GM18867 (cell line): ENCODE results near the gene TPX2.

Source experiments
- ATAC-seq: cut with Tn5 transposase; IDR thresholded peaks from one replicate; pipeline ENCODE4 v1.9.1; 2021; ENCODE audit warnings: mild to moderate bottlenecking, moderate library complexity; ENCODE audit not compliant: unreplicated experiment

TPX2 gene

DNA sequence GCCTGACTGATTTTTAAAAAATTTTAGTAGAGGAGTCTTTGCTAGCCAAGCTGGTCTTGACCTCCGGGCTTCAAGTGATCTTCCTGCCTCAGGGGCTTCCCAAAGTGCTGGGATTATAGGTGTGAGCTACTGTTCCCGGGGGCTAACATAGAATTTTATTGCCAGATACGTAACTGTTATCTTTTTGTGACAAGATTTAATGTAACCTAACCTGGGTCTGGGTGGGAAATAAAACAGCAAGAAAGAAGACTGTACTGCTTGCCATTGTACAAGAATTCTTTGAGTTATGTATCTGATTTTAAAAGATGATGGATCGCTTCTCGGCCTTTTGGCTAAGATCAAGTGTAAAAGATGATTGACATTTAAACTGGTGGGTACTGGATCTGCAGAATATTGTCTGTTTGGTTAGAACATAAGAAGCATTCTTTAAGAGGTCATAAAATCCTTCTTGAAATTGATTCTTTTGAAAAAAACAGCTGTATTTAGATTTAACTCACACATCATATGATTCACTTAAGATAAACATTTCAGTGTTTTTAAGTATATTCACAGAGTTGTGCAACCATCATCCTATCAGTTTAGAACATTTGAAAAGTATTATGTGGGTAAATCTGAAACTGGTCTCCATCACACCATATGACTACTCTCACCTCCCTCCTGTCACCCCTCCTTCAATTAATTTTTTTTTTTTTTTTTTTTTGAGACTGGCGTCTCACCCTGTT lies 21.6 kb downstream of the TPX2 start:
- ATAC-seq: no peak

DNA sequence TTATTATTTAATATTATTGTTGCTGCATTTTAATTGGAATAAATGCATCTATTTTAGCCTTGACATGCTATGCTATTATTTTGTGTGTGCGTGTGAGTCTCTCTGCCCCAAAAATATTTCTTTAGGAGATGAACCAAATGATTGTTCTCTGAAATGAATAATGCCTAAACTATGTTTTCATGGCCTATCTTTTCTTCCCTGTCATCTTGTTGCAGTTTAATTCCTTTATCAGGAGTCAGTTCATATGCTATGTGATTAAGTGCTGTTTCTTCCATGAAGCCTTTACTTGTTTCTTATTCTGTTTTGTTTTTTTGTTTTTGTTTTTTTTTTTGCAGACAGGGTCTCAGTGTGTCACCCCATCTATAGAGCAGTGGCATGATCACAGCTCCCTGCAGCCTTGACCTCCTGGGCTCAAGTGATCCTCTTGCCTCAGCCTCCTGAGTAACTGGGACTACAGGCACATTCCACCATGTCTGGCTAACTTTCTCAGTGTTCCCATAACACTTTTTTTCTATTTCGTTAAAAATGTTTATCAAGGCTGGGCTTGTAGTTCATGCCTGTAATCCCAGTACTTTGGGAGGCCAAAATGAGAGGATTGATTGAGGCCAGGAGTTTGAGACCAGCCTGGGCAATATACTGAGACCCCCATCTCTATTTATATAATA lies 25.7 kb downstream of the TPX2 start:
- no peak for ATAC-seq

DNA sequence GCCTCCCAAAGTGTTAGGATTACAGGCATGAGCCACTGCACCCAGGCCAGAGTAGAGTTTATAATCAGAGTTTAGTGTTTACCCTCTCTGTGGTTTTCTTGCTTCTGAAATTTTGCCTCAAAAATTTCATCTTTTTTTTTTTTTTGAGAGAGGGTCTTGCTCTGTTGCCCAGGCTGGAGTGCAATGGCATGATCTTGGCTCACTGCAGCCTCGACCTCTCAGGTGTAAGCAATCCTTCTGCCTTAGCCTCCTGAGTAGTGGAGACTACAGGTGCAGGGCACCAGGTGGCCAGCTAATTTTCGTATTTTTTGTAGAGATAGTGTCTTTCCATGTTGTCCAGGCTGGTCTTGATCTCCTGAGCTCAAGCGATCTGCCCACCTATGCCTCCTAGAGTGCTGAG lies 28.7 kb downstream of the TPX2 start:
- no peak for ATAC-seq

DNA sequence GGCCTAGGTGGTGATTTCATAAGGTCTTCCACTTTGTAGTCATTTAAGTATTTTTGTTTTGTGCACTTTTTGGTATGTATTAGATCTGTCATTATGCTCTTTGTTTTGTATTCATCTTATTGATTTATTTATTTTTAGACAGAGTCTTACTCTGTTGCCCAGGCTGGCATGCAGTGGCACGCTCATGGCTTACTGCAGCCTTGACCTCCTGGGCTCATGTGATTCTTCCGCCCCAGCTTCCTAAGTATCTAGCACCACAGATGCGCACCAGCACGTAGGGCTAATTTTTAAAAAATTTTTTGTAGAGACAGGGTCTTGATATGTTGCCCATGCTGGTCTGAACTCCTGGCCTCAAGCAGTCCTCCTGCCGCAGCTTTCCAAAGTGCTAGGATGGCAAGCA lies 30.6 kb downstream of the TPX2 start:
- no peak for ATAC-seq

DNA sequence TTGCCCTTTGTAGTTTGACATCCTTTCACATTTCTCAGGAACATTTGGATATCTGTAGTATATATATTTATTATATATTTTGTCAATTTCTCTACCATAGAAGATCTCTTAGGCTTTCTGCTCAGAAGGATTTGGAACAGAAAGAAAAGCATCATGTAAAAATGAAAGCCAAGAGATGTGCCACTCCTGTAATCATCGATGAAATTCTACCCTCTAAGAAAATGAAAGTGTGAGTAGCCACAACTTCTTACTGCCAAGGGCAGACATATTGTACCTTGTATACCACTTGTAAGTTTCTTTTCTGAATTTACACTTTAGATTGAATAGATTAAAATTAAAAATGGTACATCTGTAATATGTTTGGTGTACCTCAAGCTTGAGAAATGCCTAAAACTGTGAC lies 31.2 kb downstream of the TPX2 start:
- no peak for ATAC-seq

DNA sequence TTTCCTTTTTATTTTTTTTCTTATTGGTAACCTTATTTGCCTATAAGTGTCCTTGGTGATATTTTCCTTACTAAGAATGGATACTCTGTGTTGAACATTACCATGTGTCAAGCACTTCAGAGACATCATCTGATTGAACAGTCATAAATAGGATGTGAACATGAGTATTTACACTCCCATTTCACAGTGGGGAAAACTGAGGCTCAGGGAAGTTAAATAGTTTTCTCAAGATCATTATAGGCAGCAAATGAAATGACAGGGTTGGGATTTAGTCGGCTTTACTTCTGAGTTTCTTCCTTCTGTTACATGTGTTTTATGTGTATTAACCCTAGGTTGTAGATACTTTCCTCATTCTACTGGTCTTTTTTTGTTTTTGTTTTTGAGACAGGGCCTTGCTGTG lies 35.3 kb downstream of the TPX2 start:
- no peak for ATAC-seq

DNA sequence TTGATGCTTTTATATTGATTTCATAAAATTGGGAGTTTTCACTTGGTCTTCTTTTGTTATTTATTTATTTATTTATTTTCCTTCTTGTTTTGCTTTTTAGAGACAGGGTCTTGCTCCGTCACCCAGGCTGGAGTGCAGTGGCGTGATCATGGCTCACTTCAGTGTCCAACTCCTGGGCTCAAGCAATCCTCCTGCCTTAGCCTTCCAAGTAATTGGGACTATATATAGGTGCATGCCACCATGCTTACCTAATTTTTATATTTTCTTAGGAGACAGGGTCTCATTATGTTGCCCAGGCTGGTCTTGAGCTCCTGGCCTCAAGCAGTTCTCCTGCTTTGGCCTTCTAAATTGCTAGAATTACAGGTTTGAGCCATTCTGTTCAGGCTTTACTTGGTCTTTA lies 41.7 kb downstream of the TPX2 start:
- ATAC-seq: no peak

DNA sequence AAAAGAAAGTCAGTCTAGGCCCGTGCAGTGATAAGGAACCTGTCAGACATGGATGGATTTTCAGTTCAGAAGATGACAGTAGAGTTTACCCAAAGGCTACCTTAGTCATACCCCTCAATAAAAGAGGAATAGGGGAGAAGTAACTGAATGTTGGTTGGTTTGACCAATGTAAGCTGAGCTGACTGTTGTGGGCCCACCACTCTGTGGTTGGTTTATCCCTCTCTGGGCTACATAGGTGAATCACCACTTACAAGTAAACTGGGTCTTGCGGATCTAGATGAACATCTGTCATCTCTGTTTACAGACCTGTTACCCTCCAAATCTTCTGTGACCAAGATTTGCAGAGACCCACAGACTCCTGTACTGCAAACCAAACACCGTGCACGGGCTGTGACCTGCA lies 42.9 kb downstream of the TPX2 start:
- ATAC-seq: no peak

DNA sequence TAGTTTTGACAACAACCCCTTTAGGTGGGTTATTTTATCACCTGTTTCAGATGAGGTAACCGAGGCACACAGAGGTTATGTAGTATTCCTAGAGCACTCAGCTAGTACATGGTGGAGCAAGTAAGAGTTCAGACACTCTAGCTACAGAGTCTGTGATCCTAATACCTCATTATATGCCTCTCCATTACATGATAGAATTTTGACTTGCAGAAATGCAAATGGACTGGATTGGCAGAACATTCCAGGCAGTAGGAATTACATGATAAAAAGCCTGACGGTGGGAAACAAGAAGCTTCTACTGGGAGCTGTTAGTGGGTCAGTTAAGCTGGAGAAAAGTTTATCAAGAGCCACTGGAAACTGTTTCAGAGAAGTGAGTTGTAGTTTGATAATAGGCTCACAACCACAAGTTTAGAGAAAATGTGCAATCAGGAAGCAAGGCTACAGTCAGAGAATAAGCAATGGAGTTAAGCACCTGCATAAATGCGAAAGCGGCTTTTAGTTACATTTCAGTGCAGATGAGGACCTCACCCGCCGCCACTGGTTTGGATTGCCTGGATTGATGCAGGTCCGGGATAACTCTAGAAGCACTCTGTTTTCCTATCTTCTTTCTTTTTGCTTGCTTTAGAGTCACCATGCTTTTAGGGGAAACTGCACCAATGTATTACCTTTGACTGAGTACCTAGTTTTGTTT lies 45.4 kb downstream of the TPX2 start:
- ATAC-seq: no peak

DNA sequence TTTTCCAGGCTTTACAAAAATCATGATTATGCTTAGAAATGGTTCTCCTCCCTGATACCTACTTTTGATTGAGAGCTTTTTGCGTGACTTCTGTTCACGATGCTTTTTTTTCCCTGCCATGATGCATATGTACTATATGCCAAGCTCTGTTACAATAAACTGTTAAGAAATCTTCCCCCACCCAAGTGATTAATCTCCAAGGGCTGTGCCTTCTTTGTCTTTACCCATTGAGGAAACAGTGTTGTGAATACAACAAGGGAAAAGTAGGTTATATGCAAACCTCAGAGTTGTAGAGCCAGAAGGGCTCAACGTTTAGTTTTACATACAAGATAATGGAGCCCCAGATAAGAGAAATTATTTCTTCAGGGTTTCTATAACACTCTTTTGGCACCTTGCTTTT lies 46.0 kb downstream of the TPX2 start:
- no peak for ATAC-seq

DNA sequence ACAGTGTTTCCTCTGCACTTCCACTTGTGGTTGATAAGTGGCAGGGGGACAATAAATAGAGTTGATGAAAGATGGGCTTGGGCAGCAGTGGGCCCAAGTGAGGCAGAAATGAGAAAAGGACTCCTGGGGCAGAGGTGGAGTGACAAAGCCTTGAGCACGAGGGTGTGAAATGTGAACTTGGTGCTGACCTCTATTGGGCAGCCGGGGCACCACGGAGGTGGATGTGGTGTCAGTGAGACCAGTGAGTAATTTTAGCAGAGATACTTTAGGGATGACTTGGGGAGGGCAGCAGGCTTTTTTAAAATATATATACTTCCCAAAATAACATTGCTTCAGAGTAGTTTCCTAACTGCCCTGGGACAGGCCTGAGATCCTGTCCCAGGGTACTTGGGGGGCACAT lies 49.5 kb downstream of the TPX2 start:
- no peak for ATAC-seq

DNA sequence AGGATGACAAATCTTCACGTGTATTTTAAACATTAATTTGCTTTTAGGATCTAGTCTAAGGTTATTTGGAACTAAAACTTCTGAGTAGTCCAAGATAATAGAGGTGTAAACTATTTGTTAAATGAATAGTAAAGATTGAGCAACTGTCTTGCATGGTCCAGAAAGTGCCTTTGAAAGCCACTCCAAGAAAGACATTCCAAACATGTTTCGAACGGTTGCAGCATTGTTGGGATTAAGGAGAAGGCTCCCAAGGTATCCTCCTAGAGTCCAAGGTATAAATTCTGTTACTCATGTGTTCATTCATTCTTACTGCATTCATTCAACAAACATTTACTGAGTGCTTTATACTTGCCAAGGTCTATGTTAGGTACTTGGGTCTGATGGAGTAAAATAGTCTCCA lies 51.3 kb downstream of the TPX2 start:
- ATAC-seq: no peak

DNA sequence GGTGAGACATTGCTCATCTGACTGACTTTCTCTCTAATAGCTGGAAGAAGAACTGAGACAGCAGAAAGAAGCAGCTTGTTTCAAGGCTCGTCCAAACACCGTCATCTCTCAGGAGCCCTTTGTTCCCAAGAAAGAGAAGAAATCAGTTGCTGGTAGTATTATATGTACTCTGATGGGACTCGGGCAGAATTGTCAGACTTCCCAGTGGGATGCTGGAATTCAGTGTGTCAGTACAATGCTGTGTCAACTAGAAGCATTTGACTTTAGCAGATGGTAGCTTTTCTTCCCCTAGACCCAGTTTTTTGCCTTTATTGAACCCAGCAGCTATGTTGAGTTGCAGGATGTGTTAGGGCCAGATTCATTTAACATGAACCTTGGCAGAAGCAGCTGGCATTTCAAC lies 58.3 kb downstream of the TPX2 start:
- no peak for ATAC-seq

DNA sequence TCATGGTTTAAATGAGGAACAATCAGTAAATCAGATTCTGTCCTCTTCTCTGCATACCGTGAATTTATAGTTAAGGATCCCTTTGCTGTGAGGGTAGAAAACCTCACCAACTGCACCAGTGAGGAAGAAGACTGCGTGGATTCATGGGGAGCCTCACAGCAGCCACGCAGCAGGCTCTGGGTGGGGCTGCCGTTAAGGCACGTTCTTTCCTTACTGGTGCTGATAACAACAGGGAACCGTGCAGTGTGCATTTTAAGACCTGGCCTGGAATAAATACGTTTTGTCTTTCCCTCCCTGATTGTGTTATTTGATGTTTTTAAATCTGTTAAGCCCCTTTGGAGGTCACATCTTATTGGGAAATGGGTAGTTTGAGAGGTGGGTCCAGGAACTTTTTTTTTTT lies 62.4 kb downstream of the TPX2 start:
- no peak for ATAC-seq

DNA sequence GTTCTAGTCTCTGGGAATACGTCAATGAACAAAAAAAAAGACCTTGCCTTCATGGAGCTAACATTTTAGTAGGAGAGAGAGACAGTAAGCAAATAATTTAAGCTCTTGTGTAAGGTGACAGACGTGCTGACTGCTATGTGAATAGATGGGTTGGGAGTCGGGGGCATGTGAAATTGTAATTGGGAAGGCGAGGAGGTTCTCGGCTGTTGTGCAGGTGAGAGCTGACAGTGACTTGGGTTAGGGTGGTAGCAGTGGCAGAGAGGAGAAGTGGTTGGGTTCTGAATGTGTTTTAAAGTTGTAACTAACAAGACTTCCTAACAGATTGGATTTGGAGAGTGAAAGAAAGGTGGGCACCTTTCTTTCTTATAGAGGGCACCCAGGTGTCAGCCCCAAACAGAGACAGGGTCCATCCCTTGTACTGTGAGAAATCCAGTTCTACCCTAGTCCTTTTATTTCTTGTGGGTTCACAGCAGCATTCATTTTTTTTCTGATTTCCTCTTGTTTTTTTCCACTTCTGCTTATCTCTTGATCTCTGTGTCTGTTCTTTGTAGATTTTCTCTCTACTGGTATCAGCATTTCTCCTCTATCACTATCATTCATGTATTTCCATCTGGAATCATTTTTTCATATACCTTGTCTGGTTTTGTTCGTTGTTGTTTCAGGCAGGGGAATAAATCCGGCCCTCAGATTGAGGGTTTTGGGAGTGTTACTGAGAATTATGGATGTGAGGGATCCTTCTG lies 64.6 kb downstream of the TPX2 start:
- no peak for ATAC-seq

DNA sequence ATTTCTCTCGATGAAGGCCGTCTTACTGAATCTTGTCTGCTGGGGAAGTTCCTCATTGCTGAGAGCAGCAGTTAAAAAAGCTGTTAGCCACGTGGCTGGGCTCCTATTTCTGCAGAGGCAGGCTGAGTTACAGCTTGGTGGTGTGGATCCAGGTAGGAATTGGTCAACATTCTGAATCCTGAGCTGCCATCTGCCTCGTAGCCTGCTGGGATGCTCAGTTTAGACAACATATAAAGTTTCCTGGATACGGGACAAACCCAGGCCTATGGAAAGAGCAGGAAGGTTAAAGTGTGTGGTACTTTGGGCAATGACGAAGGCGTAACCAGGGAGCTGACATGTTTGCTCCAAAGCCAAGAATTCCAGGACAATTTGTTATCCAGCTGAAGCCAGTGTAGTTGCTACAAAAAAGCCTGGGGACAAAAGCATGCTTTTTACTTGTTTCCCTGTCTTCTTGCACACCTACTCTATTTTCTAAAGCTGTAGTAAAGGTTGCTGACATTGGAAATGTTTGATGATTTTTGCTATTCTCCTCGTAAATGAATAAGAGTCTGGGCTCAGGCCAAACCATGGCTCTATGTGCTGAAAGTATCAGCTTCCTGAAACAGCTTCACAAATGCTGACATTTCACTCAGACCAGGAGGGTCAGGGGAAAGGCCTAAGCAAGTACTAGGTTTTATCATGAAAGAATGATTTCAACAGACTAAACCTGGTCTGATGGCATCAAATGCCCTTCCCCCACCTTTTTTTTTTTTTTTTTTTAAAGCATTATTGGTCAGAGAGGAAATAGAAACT lies 67.7 kb downstream of the TPX2 start:
- no peak for ATAC-seq

DNA sequence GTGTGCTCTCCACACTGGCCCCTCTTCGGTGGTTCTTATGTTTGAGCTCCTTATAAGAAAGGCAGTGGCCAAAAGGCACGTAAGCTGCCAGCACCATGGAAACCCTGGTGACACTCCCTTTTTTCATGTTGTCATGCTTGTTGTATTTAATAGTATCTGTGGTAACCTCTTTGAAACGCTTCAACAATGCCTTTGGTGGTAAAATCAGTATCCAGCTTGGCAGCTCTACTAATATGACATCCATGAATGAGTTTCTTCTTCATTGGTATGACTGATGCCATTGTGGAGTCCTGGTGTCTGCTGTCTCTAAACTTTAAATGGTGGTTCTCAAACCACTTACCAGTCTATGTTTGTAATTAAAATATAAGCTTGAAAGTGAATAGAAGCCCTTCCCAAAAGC lies 69.4 kb downstream of the TPX2 start:
- no peak for ATAC-seq

DNA sequence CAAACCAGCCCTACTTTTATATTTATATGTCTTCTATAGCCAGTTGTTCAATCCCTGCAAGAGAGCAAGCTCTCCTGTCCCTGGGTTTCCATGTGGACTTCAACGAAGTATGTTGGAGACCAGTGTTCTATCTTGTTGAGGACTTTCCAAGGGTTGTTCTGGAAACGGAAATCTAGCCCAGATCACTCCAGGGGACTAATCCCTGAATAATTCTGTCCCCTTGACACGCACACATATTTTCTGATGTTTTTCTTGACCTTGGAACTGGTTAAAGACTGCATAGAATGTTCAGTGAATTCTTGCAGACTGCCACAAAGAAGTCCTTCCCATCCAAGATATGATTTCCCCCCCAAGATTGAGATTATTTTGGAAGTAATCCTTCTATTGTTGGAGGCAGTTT lies 70.6 kb downstream of the TPX2 start:
- no peak for ATAC-seq

DNA sequence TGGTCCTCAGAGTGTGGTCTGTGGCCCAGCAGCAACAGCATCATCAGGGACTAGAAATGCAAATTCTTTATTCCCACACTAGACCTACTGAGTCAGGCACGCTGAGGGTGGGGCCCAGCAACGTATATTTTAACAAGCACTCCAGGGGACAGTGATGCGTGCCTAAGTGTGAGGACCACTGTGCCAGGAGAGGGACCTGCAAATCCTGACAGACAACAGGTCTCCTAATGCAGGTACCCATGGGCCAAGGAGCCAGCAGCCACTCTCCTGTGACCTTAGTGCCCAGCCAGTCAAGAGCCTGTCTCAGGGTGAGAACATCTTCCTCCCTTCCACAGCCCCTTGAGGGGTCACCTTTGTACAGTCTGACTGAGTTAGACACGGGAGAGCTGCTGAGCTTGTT lies 72.1 kb downstream of the TPX2 start:
- ATAC-seq: no peak

DNA sequence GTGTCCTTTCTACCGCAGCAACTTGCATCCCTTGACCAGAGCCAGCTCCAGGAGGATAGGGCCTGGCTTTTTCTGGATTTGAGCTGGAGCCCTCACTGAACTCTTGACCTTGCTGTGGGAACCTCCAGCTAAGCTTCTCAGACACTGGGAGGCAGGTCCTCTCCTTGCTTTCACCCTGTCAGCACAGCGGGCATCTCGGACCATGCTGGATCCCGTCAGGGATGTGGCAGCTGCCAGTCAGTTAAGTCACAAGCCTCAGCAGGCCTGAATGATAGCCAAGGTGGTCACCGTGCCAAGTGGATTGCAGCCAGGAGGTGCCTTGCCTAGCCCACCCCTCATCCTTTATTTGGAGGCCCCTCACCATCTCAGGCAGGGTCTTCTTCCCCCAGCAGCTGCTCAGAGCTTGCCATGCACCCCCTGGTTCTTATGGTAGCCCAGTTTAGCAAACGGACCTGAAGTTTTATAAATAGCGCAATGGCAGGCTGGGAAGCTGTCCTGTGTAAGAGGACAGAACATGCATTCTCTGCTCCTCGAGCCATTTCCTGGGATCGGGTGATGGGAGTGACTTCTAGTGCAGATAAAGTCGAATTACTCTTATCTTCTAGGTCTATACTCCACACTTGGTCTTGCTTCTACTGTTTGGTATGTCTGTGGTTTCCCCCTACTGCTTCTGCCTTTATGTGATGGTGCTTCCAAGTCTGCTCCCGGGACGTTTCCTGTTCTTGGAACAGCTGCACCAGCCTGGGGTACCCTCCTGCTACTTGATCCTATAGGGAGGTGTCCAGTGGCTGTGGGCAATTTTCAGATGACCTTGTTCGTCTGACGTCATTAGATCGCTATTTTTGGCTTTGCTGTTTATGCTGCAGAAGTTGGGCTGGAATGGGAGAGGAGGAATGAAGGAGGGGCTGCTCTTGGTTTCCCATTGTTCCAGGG lies 73.0 kb downstream of the TPX2 start:
- ATAC-seq: no peak
